HepG2 (cell line): Measurements from ENCODE around the gene GRID1. TPM values are rescaled to one million over a fixed set of nuclear protein-coding genes. Genes with fewer than 3 reads are reported as not detected.

Experiments
- ATAC-seq: fragments of 200-7000 bp; cut with Tn5 transposase; 3 replicates; pipeline ENCODE4 v1.9.1; 2020; ENCODE audit warnings: mild to moderate bottlenecking, moderate library complexity
- BruUV-seq: library from RNA; stranded (reverse); fragments of 400-500 nt; replicated peaks from 2 replicates; lab custom pipeline; 2021; lab: Mats Ljungman, UMichigan
- CTCF ChIA-PET: fragments of 300-600 bp; formaldehyde crosslinking; extraction: SDS; loops from one replicate; lab custom pipeline; 2021; ENCODE audit warnings: low total read pairs, inconsistent platforms, low intra/inter-chr PET ratio; lab: Yijun Ruan, JAX
- POLR2A ChIA-PET: fragments of 350-600 bp; sonication (Branson Sonifier 250); formaldehyde crosslinking; loops from one replicate; lab custom pipeline; 2020; ENCODE audit warnings: antibody characterized with exemption, inconsistent platforms; lab: Yijun Ruan, JAX
- DNase-seq: peaks from one replicate; pipeline ENCODE4 v3.0.0-alpha.2; 2015; ENCODE audit warnings: low spot score
- FAIRE-seq: peaks from 3 replicates; lab custom pipeline; 2011; peaks lifted over from hg19 to GRCh38; lab: Jason Lieb, UNC
- H2AFZ ChIP-seq: one replicate; pipeline ENCODE4 v1.6.1; 2011; ENCODE audit warnings: low read length, inconsistent platforms
- H3K27ac ChIP-seq: fragments of 300-600 bp; 3 replicates; pipeline ENCODE4 v1.8.0; 2011; ENCODE audit warnings: mixed run types, mild to moderate bottlenecking, mixed read lengths, low read length, inconsistent platforms; ENCODE audit not compliant: insufficient read depth; ENCODE audit errors: extremely low read length
- H3K27me3 ChIP-seq, 2 experiments: fragments of 200-600 bp in 1 of 2; 2 replicates in 1 of 2; 3 replicates in 1 of 2; pipeline versions ENCODE4 v1.6.0 to v1.8.0; 2011; ENCODE audit warnings: low read length in 2 of 2, mild to moderate bottlenecking in 2 of 2, moderate library complexity in 2 of 2, inconsistent platforms in 1 of 2; ENCODE audit not compliant: insufficient read depth in 2 of 2, control insufficient read depth in 1 of 2
- H3K36me3 ChIP-seq, 2 experiments: fragments of 200-600 bp in 1 of 2; replicated peaks in 1 of 2; 2 replicates in 1 of 2; 3 replicates in 1 of 2; pipeline versions ENCODE4 v1.5.1 to v1.8.0; 2011; ENCODE audit warnings: low read length in 2 of 2, inconsistent platforms in 1 of 2; ENCODE audit not compliant: insufficient read depth in 2 of 2, control insufficient read depth in 1 of 2
- H3K4me1 ChIP-seq: 2 replicates; pipeline ENCODE4 v1.5.1; 2012; ENCODE audit warnings: low read length, inconsistent platforms; ENCODE audit not compliant: insufficient read depth
- H3K4me2 ChIP-seq: 2 replicates; pipeline ENCODE4 v1.6.0; 2011; ENCODE audit warnings: low read depth, low read length, inconsistent platforms
- H3K4me3 ChIP-seq, 3 experiments: fragments of 200-600 bp in 1 of 3; sonication (generic), shearing (Covaris generic) in 1 of 3; replicated peaks in 1 of 3; 2 replicates each; pipeline ENCODE4 v1.5.1; 2011 to 2016; ENCODE audit warnings: low read length in 3 of 3, inconsistent platforms in 2 of 3, low read depth in 2 of 3, mild to moderate bottlenecking in 2 of 3, control low read depth in 1 of 3, mixed read lengths in 1 of 3; ENCODE audit not compliant: insufficient read depth in 1 of 3
- H3K79me2 ChIP-seq: one replicate; pipeline ENCODE4 v1.6.1; 2011; ENCODE audit warnings: low read length, inconsistent platforms; ENCODE audit not compliant: insufficient read depth
- H3K9ac ChIP-seq: 2 replicates; pipeline ENCODE4 v1.6.0; 2011; ENCODE audit warnings: mild to moderate bottlenecking, low read depth, low read length, inconsistent platforms; ENCODE audit not compliant: insufficient read depth
- H3K9me3 ChIP-seq: 2 replicates; pipeline ENCODE4 v1.5.1; 2012; ENCODE audit warnings: mild to moderate bottlenecking, low read length
- H4K20me1 ChIP-seq: 2 replicates; pipeline ENCODE4 v1.6.0; 2011; ENCODE audit warnings: inconsistent platforms, mild to moderate bottlenecking, low read length, moderate library complexity; ENCODE audit not compliant: insufficient read depth
- MEIS1 ChIP-seq: sonication (generic); formaldehyde crosslinking; IDR thresholded peaks from 2 replicates; pipeline ENCODE4 v1.9.0; 2021; ENCODE audit warnings: mild to moderate bottlenecking, missing genetic modification reagents, moderate library complexity, borderline replicate concordance
- PHF20 ChIP-seq: sonication (generic); formaldehyde crosslinking; IDR thresholded peaks from 2 replicates; pipeline ENCODE4 v1.5.0; 2020; ENCODE audit warnings: mild to moderate bottlenecking, missing genetic modification reagents
- RCOR2 ChIP-seq: IDR thresholded peaks from 2 replicates; pipeline ENCODE4 v1.6.1; 2016; ENCODE audit warnings: missing biosample characterization, missing genetic modification reagents
- YEATS4 ChIP-seq: sonication (generic); formaldehyde crosslinking; IDR thresholded peaks from 2 replicates; pipeline ENCODE4 v1.4.0; 2020; ENCODE audit warnings: missing genetic modification reagents, borderline replicate concordance
- ZBTB38 ChIP-seq: sonication (generic); formaldehyde crosslinking; IDR thresholded peaks from 2 replicates; pipeline ENCODE4 v1.5.1; 2020; ENCODE audit warnings: mild to moderate bottlenecking, missing genetic modification reagents
- ZNF589 ChIP-seq: sonication (generic); formaldehyde crosslinking; conservative IDR thresholded peaks from 2 replicates; pipeline ENCODE4 v1.8.0; 2022; ENCODE audit warnings: mild to moderate bottlenecking, moderate library complexity, missing genetic modification reagents
- ZNF605 ChIP-seq: sonication (generic); formaldehyde crosslinking; IDR thresholded peaks from 2 replicates; pipeline ENCODE4 v1.8.0; 2022; ENCODE audit warnings: mild to moderate bottlenecking, missing genetic modification reagents
- whole genome bisulfite sequencing: methylation state at CpG from one replicate; pipeline ENCODE4 v1.1.6; 2017; ENCODE audit warnings: low lambda C conversion rate; 5-methylcytosine and 5-hydroxymethylcytosine counted together
- in situ Hi-C: cut with HindIII; loops from 2 replicates; pipeline ENCODE4 v1.10.0; 2017; ENCODE audit warnings: low pct_unique_long_range_greater_than_20kb; ENCODE audit not compliant: extremely low pct_ligation_motif_present
- intact Hi-C: fragments of 100-400 bp; cut with micrococcal nuclease; formaldehyde crosslinking; loops from one replicate; pipeline ENCODE4 v1.10.0; 2022; ENCODE audit not compliant: unreplicated experiment
- polyA plus RNA-seq, 8 experiments: library from polyadenylated mRNA; depleted of rRNA in 3 of 8; stranded (reverse) in 7 of 8; unstranded in 1 of 8; fragments of >200 nt; fragmentation: Illumina TruSeq in 4 of 8; extraction: Trizol in 4 of 8; gene quantifications; 2 replicates each; pipeline versions ENCODE4 v1.2.1 to v1.2.3, GENCODE V29; 2011 to 2016; ENCODE audit warnings: low read depth in 4 of 8, missing spikeins in 1 of 8, mixed read lengths in 1 of 8; ENCODE audit not compliant: insufficient read depth in 1 of 8
- total RNA-seq, 5 experiments: library from RNA; depleted of rRNA; stranded (reverse); fragments of >200 nt; fragmentation: Illumina TruSeq; extraction: Trizol; gene quantifications; 2 replicates each; pipeline ENCODE4 v1.2.3, GENCODE V29; 2016; ENCODE audit warnings: low read depth in 1 of 5
- TF ChIP-seq, protein P1 (sequence below): sonication (generic); formaldehyde crosslinking; IDR thresholded peaks from 2 replicates; pipeline ENCODE4 v1.5.0; 2020; ENCODE audit warnings: missing genetic modification reagents

The GRID1 gene
- total and polyA plus RNA-seq, 2 of the 13 experiments (the other 11 are each of a cell fraction or from before 2014, with no cell fraction given) = 0.05 TPM; not detected in 1

DNA sequence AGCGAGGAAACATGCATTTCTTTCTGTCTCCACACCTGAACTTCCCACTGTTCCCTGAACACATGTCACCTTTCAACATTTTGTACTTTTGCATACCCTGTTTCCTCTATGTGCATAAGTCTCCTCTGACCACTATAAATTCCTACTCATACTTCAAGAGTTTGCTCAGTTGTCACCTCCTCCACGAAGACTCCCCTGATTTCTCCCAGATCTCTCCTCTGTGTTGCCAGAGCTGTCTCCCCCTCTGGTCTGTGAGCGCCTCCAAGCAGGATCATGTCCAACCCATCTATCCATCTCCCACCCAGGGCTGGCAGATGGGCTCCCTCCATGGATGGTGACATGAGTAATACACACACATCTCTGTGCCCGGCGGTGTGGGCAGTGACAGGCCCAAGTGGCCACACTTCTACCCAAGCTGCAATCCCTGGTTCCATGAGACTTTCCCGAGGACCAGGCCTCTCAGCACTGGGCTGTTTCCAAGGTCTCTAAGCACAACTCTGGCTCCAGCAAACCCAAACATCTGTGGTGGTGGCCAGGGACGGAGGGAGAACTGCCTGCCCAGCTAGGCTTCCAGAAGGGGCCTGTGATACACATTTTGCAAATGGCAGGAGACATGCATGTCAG, 135.9 kb downstream of the GRID1 start:
- 11% methylated on average over 6 of the region's 7 CpGs for WGBS
- Histone ChIP-seq H3K4me1 (no peaks in the 10 kb centered on the region), H3K9ac (no peak overlapping the region), H3K79me2 (no peaks in the 10 kb centered on the region), H4K20me1 (no peaks in the 10 kb centered on the region), H3K9me3 (no peaks in the 10 kb centered on the region), H2AFZ (no peak overlapping the region), H3K27me3 (peaks cover 5 to 19% of the 10 kb centered on the region in 2 experiments), H3K4me3 (no peak overlapping the region), H3K36me3 (no peaks in the 10 kb centered on the region), H3K27ac (no peak overlapping the region), H3K4me2 (no peak overlapping the region)
- FAIRE-seq = no peak
- TF ChIP-seq YEATS4 (CRISPR knock-in tag) (no peak), RCOR2 (CRISPR knock-in tag) (no peak), PHF20 (CRISPR knock-in tag) (no peak), ZBTB38 (CRISPR knock-in tag) (no peak), ZNF605 (CRISPR knock-in tag) (no peak), ZNF589 (CRISPR knock-in tag) (no peak), MEIS1 (no peak)
- TF ChIP-seq, protein P1, sequence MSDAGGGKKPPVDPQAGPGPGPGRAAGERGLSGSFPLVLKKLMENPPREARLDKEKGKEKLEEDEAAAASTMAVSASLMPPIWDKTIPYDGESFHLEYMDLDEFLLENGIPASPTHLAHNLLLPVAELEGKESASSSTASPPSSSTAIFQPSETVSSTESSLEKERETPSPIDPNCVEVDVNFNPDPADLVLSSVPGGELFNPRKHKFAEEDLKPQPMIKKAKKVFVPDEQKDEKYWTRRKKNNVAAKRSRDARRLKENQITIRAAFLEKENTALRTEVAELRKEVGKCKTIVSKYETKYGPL (CRISPR knock-in tag) = no peak
- intact Hi-C loops (no loop called here), in situ Hi-C loops (no loop called here)
- ChIA-PET CTCF (no interaction called here), POLR2A (no interaction called here)
- no peak for ATAC-seq
- DNase-seq = no peak
- BruUV-seq = no TSS peak
